Muscle of arm (tissue), 12 donors: Measurements from ENCODE around the gene SLC43A3. TPM values are rescaled to one million over a fixed set of nuclear protein-coding genes. Genes with fewer than 3 reads are reported as not detected.

Experiments used
- DNase-seq: peaks from one replicate; pipeline ENCODE4 v3.0.0-alpha.2; 2013
- polyA plus RNA-seq, 12 donors: library from polyadenylated mRNA; unstranded; fragments of 120-200 nt; gene quantifications; one replicate each; pipeline ENCODE4 v1.2.1, GENCODE V29; 2013; ENCODE audit not compliant: insufficient read length in 12 of 12

The SLC43A3 gene
- polyA plus RNA-seq, 12 donors = 24.6 to 45.1 (median 28.1) TPM; not detected in 1

DNA sequence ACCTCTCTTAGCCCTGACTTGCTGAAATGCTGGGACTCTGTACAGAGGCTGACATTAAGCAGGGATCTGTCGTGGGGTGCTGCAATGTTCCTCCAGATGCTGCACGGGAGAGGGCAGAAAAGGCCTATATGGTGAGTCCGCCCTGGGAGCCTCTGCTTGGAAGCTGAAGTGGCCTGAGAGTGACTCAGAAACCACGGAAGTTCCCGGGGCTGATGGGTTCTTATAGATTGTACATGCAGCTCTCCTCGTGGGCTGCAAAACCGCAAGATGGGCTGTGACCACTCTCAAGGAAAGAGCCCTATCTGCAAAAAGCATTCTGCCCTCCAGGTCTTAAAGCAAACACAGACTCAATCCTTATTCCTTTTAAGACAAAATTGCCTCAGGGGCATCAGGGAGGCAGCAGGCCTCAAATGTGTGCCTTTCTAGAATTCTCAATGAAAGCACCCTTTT, 5.8 kb upstream of the SLC43A3 start:
- DNase-seq = no peak

DNA sequence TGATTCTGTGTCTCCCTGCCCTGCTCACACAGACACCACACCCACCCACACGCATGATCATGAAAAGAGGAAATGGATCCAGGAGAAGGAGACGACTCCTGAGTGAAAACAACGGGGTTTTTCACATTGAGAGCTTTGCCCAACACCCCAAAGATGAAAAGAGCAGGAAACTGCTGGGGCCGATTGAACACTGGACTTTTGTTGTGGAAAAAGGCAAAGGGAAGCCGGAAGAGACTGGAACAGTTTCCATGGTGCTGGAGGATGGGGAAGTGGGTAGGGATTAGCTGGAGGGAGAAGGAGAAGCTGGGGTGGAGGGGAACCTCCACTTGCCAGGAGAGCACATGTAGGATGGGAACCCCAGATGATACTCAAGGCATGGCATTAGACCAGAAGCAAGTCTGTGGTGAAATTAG, 5.2 kb upstream of the SLC43A3 start:
- DNase-seq = no peak

DNA sequence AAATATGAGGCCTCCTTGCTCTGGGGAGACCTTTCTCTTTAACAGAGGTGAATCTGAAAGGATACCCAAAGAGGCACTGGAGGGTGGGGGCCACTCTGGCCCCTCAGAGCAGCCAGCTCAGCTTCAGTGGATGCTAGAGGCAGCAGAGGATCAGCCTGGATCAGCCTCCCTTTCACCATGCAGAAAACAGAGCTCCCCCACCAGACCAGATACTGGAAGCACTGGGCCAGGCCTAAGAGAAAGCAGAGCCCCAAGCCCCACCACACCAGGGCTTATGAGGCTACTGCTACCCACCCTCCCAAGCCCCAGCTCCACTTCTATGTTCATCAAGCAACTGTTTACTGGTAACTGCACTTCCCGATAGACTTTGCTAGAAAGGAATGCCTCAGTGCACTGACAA, 4.0 kb upstream of the SLC43A3 start:
- no peak for DNase-seq

DNA sequence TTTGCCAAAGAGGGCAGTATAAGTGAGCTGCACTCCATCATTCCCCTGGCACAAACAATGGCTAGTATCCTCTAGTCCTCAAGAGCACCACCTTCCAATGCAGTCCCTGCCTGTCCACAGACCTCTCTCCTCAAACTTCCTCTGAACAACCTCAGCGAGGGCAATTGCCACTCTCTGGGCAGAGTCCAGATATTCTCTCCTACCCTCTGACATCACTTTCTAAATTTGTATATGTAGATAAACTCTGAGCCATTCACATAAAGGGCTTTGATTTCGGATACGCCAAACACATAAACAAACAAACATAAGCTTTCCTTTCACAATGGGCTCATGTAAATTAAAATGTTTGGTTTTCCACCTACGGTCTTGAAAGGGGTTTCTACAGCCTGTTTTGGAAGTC, 3.0 kb upstream of the SLC43A3 start:
- DNase-seq = no peak

- no peak for DNase-seq
These were observed 1.7 kb upstream of the SLC43A3 start for GRCh38 chr11:57428643-57429042.

- peak; percentile 96 for DNase-seq
These were observed 784 bp upstream of the SLC43A3 start for GRCh38 chr11:57427727-57428082.

GRCh38 chr11:57426439-57426928, 437 bp downstream of the SLC43A3 start:
- DNase-seq = no peak

DNA sequence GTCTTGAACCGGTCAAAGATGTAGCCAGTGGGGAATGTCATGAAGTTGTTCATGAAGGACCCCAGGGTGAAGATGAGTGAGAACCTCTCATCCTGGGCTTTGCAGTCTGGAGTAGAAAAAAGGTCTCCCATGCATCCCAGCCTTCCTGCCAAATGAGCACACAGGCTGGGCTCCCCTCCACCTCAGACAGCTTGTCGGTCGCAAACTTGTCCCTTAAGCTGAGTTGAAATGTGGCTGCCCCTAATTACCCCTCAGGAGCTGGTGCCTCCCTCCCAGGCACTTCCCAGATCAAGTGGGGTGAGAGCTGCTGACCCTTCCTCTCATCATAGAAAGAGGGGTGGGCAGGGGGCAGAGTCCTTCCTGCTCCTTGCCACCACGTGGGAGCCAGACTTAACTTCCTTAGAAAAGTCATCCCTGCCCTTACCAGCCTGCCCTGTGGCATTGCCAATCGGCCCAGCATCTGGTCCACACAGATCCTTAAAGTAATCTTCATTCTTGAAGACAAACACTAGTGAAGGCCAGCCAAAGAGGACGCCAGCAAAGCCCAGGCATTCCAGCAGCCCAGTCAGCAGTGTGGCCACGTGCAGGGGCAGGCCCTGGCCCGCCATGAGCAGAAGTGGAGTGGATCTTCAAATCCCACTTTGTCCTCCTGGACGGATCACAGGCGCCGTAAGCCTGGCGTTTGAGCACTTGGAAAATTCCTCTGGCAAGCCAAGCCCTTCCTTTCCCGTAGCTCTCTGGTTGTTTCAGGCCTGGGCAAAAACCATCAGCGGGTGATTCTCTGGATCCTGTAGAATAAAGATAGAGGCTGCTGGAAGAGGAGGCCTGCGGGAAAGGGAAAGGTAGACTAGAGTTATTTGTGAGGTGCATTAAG, 1.1 kb downstream of the SLC43A3 start:
- peak; percentile 80 for DNase-seq

- DNase-seq = peak; percentile 51
These were observed 1.9 kb downstream of the SLC43A3 start for GRCh38 chr11:57424792-57425564.

DNA sequence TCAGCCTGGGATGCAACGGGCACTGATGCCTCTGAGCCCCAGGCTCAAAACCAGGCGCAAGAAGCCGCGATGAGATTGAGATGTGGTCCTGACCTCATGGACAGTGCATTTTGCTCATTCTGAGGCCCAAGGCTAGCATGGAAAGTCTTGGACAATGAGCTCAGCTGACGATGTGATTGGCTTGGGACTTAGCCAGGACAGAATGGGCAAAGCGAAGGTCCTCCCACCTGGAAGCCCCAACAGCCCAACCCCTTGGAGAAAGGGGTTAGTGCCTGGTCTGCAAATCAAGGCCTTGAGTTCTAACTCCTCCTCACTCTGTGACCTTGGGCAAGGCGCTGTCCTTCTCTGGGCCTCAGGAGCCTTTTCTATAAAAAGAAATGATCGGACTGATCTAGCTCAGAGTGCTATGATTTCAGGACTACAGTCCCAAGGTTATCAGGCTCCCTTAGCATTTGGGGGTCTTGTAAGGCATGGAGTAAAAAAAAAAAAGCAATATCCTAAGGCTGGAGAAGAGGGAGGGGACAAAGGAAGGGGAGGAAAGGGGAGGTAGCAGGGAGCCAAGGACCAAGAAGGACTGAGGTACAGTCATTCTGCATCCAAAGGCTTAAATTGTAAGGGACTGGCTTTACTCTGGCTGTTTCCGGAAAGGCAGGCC, 2.7 kb downstream of the SLC43A3 start:
- DNase-seq = no peak

DNA sequence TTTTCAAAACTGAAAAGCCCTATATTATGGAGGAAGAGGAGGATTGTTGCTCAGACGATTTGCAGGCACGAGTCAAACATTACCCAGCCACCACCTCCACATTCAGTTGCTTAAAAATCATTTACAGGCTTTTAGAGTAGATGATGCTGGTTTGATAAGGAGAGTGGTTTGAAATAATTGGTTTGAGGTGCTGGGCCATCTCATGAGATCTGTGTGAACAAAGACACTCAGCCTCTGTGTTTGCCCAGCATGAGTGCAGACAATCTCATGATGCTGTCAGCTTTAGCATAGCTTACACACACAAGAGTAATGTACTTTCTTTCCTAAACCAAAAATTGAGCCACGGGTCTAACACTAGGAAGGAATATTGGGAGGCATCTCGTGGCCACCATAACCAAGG, 4.3 kb downstream of the SLC43A3 start:
- no peak for DNase-seq

GRCh38 chr11:57421805-57422204, 5.1 kb downstream of the SLC43A3 start:
- no peak for DNase-seq

GRCh38 chr11:57421066-57421465, 5.9 kb downstream of the SLC43A3 start:
- DNase-seq = no peak

DNA sequence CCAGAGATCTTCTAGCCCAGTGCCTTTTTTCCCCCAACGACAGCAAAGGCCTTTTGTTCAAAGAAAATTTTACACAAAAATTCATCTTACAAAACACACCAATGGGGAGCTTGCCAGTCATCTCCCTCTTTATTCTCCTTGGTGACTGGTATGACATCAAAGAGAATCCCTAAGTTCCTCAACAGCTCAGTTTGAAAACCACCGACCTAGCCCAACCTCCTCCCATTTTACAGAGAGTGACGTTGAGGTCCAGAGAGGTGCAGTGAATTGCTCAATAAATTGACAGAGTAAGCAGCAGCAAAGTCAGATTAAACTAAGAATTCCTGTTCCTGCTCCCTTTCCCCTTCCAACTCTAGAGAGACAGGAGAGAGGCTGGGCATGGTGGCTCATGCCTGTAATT, 7.8 kb downstream of the SLC43A3 start:
- no peak for DNase-seq

DNA sequence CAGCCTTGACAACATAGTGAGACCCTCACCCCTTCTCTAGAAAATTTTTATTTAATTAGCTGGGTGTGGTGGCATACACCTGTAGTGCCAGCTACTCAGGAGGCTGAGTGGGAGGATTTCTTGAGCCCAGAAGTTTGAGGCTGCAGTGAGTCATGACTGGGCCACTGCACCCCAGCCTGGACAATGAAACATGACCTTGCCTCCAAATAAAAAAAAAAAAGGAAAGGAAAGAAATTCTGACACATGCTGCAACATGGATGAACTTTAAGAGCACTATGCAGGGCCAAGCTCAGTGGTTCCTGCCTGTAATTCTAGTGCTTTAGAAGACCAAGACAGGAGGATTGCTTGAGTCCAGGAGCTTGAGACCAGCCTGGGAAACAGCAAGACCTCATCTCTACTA, 8.8 kb downstream of the SLC43A3 start:
- no peak for DNase-seq

DNA sequence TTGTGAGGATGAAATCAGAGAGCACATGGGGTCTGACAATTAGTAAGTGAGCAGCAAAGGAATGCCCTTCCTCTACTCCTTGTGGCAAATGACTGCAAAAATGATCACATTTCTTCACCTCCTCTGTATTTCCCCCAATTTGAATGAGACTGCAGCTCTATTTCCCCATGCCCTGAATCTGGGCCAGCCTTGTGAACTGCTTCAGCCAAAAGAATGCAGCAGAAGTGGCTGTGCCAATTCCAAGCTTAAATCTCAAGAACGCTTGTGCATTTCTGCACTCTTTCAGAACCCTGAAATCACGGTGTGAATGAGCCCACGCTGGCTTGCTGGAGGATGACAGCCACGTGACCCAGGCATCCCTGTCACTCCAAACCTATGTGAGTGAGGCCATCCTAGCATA, 9.9 kb downstream of the SLC43A3 start:
- no peak for DNase-seq

DNA sequence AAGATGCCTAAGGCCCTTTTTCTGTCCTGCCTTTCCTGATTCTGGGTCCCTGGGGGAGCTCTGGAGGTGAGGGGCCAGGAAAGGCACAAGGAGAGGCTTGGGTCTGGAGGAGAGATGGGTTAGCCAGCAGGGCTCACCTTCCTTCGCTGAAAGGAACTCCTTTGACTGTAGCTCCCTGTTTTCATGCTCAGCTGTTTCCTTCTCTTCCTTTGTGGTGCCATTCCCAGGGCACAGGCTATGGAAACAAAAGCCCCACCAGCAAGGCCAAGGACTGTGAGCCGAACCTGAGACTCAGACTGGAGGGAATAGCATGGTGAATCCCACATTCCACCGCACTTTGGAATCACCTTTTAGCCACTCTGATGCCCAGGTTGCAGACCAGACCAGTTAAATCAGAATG, 10.5 kb downstream of the SLC43A3 start:
- DNase-seq = no peak

DNA sequence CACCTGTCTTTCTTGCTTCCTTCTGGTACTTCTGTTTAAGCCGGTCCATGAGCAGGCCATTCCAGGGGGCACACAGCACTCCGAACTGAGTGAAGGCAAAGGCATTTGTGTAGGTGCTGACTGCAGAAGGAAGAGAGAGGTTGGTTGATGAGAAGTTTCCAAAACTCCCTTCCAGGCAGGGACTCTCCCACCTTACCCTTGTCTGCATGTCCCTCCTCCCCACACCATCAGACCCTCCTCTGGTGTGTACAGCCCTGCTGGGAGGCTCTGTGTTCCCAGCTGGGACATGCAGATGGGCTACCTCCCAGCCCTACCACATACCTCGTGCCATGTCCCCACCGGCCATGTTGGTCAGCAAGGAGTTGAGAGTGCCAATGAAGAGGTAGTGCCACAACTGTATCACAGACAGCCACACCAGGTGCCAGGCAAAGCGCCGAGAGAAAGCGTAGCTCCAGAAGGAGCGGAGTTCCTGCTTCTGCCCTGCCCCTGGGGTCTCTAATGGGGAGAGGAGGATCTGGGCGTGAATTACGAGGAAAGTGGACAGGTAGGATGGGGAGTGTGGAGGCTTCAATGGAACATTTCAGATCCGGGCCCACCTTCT, 12.2 kb downstream of the SLC43A3 start:
- no peak for DNase-seq

GRCh38 chr11:57413681-57414080, 13.2 kb downstream of the SLC43A3 start:
- no peak for DNase-seq

GRCh38 chr11:57410287-57410686, 16.6 kb downstream of the SLC43A3 start:
- no peak for DNase-seq

- DNase-seq = no peak
These were observed 17.4 kb downstream of the SLC43A3 start for GRCh38 chr11:57409321-57410100.
